K562 (cell line): ENCODE data around the gene KLHL29. TPM values are rescaled to one million over a fixed set of nuclear protein-coding genes. Genes with fewer than 3 reads are reported as not detected.

ENCODE experiments used
- ESRRA ChIP-seq: fragments of 450-650 bp; IDR thresholded peaks from 2 replicates; pipeline ENCODE4 v1.6.1; 2014; ENCODE audit warnings: low read depth, mild to moderate bottlenecking, moderate library complexity, borderline replicate concordance
- HNRNPL ChIP-seq: fragments of 200-400 bp; formaldehyde crosslinking; IDR thresholded peaks from 2 replicates; pipeline ENCODE4 v1.6.1; 2017; ENCODE audit warnings: low read depth, mild to moderate bottlenecking, low read length
- KLF10 ChIP-seq: fragments of 250-450 bp; sonication (Bioruptor Pico); IDR thresholded peaks from 2 replicates; pipeline ENCODE4 v1.6.1; 2021; ENCODE audit warnings: matching md5 sums
- MCM7 ChIP-seq, 2 experiments: fragments of 450-650 bp; IDR thresholded peaks; 2 replicates each; pipeline ENCODE4 v1.6.1; 2016 to 2018
- MGA ChIP-seq: fragments of 450-650 bp; IDR thresholded peaks from 2 replicates; pipeline ENCODE4 v1.6.1; 2016; ENCODE audit warnings: mild to moderate bottlenecking, moderate library complexity
- NUFIP1 ChIP-seq: fragments of 450-650 bp; IDR thresholded peaks from 2 replicates; pipeline ENCODE4 v1.6.1; 2018; ENCODE audit not compliant: partially characterized antibody
- SETDB1 ChIP-seq: IDR thresholded peaks from one replicate; pipeline ENCODE4 v1.6.1; 2012; ENCODE audit warnings: low read length, control low read depth, inconsistent platforms
- SNIP1 ChIP-seq: fragments of 450-650 bp; IDR thresholded peaks from 2 replicates; pipeline ENCODE4 v1.7.1; 2017; ENCODE audit warnings: low read depth, mild to moderate bottlenecking
- SP1 ChIP-seq: sonication (generic); formaldehyde crosslinking; IDR thresholded peaks from 2 replicates; pipeline ENCODE4 v1.8.1; 2022; ENCODE audit warnings: mild to moderate bottlenecking, missing genetic modification reagents
- ZNF174 ChIP-seq: fragments of 250-450 bp; sonication (Bioruptor Pico); IDR thresholded peaks from 2 replicates; pipeline ENCODE4 v1.4.0; 2020; ENCODE audit warnings: mild to moderate bottlenecking
- ZNF280B ChIP-seq: fragments of 250-450 bp; sonication (Bioruptor Pico); IDR thresholded peaks from 2 replicates; pipeline ENCODE4 v1.5.1; 2021; ENCODE audit warnings: mild to moderate bottlenecking
- ZNF395 ChIP-seq: fragments of 200-800 bp; sonication (Bioruptor generic); IDR thresholded peaks from 2 replicates; pipeline ENCODE4 v1.6.1; 2017; ENCODE audit warnings: missing genetic modification characterization, missing compliant biosample characterization
- polyA plus RNA-seq, 8 experiments: library from polyadenylated mRNA; depleted of rRNA in 4 of 8; stranded (reverse) in 5 of 8; unstranded in 3 of 8; fragments of >200 nt; fragmentation: Nextera tagmentation in 2 of 8; fragmentation: Illumina TruSeq in 1 of 8; extraction: Ambion mirVana in 2 of 8; extraction: Trizol in 1 of 8; gene quantifications; 2 replicates each; pipeline versions ENCODE4 v1.2.1 to v1.2.3, GENCODE V29; 2011 to 2014; ENCODE audit warnings: inconsistent platforms in 1 of 8, missing spikeins in 1 of 8
- total RNA-seq, 7 experiments: library from RNA; depleted of rRNA in 6 of 7; stranded (reverse); fragments of >200 nt in 6 of 7; fragmentation: Illumina TruSeq in 2 of 7; extraction: Trizol in 2 of 7; gene quantifications; 2 replicates each; pipeline versions ENCODE4 v1.2.1 to v1.2.3, GENCODE V29; 2011 to 2021; ENCODE audit warnings: low replicate concordance in 1 of 7

KLHL29 gene
- total and polyA plus RNA-seq, 9 of the 15 experiments (the other 6 are each of a cell fraction or from before 2014, with no cell fraction given): 0.03 to 0.31 (median 0.08) TPM; not detected in 1

GRCh38 chr2:23661276-23662050 lies 276.5 kb downstream of the KLHL29 start (continued):
- TF ChIP-seq MGA (no peak), KLF10 (CRISPR knock-in tag) (no peak), HNRNPL (no peak), MCM7 (IDR thresholded peaks at IDR 0.05) (no peak), NUFIP1 (no peak), ESRRA (no peak), ZNF174 (no peak), SP1 (CRISPR knock-in tag) (no peak), SNIP1 (no peak), ZNF395 (no peak), SETDB1 (no peak), ZNF280B (no peak)
